ENCODE results near the gene PSKH1.

Gene PSKH1

DNA sequence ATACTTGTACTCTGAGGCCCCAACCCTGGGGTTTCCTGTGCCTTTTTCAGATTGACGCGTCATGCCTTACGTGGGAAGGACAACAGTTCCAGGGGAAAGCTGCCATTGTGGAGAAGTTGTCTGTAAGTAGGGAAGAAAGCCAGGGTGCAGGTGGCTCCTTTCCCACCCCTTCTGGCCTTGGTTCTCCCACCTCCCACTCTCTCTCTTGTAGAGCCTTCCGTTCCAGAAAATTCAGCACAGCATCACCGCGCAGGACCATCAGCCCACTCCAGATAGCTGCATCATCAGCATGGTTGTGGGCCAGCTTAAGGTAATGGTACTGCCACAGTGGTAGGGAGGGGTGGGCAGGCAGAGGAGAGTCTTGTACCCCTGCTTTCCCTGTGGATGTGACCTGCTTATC lies 24.8 kb upstream of the PSKH1 start:
- no peak for DNase-seq

- no peak for DNase-seq
Observed at GRCh38 chr16:67869653-67870052, 23.4 kb upstream of the PSKH1 start.

DNA sequence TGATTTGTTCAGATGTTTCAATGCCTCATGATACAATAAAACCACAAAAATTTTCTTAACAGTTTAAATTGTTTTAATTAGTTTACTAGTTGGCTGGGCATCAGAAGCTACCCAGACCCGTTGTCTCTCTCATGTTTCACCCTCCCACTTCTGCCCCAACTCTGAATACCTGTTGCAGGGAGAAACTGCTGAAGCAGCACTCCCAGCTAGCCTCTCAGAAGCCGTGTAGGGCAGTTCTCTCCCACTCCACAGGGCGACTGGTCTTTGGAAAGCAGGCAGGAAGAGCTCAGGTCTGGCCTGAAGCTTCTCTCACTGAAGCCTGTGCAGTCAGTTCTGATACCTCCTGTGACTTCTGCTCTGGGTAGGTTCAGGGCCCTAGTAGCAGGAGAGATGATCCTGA lies 21.8 kb upstream of the PSKH1 start:
- DNase-seq = no peak

DNA sequence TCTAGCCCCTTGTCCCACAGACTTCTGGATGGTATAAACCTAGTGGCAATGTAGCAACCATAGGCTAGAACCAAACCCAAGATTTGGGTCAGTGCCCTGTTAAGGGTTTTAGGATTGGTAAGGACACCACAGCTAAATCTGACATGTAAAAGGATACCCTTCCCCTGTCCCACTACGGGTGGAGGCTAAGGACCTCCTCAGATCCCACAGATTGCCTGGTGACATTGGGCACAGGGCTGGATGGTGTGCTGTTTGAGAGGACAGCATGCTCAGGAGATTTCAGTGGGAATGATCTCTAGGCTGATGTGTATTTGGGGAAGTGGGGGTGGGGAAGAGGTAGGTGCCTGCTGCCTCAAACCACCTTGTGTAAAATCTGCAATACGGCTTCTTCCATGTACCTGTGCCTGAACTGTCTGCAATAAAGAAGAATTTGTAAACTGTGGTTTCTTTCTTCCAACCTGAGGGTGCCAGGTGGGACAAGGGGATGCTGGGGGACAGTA lies 20.9 kb upstream of the PSKH1 start:
- no peak for DNase-seq

- peak; percentile 33 to 73 (median 72) for DNase-seq
Observed at GRCh38 chr16:67872631-67873434, 20.2 kb upstream of the PSKH1 start, which contains the start of gene EDC4. Gene EDC4 (plus strand): TSS chr16:67873052. CDS start chr16:67873262, 210 bp downstream.

DNA sequence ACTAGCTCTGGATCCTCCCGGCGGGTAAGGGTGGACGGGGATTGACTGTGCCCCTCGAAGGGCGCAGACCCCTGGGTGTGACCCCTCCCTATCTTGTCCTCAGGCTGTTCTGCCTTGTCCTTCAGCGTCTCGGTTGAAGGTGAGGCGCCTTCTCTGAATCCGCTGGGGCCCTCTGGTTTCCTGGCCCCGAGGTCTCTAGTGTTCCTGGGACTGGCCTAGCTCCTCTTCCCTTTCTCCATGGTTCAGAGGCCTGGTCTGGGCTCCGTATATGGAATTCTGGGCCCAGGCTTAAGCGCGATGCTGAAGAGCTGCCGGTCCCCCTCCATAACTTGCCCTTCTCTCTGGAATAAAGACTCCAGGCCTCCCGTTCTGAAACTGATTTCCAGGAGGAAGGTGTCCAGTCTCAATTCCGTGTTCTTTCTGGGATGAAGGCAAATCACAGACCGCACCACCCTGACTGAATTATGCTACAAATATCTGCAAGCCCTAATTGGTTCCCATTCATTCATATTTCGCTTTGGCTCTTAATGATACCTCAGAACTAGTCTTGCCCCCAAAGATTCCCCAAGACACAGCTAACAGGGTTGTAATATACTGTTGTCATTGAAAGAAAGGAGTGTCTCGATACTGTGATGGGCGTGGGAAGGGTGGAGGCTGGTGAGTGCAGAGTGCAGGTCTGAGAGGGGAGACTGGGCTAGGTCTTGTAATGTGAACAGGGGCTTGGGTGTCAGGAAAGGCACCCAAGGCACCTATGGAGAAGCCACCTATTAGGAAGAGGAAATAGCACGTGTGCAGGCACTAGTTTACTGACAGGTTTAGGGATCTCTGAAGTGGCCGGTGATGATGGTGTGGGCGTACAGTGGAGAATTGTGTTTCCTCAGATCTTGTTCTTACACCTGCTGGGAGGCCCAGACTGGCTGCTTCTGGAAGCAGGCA lies 19.4 kb upstream of the PSKH1 start:
- DNase-seq = no peak

GRCh38 chr16:67874372-67874771 lies 18.7 kb upstream of the PSKH1 start:
- no peak for DNase-seq

DNA sequence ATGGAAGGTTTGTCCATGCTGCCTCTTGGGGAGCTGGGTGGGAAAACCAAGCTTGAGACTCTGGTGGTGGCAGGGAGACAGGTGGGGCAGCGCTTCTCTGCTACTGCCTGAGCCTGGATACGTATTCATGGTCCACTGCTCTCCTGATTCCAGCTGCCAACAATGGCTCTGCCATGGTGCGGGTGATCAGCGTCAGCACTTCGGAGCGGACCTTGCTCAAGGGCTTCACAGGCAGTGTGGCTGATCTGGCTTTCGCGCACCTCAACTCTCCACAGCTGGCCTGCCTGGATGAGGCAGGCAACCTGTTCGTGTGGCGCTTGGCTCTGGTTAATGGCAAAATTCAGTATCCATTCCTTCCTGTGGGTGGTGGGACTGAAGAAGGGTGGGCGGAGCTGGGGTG lies 16.0 kb upstream of the PSKH1 start:
- no peak for DNase-seq

- DNase-seq = no peak
Observed at GRCh38 chr16:67878232-67878631, 14.8 kb upstream of the PSKH1 start.

GRCh38 chr16:67878846-67879245 lies 14.2 kb upstream of the PSKH1 start:
- DNase-seq = no peak

DNA sequence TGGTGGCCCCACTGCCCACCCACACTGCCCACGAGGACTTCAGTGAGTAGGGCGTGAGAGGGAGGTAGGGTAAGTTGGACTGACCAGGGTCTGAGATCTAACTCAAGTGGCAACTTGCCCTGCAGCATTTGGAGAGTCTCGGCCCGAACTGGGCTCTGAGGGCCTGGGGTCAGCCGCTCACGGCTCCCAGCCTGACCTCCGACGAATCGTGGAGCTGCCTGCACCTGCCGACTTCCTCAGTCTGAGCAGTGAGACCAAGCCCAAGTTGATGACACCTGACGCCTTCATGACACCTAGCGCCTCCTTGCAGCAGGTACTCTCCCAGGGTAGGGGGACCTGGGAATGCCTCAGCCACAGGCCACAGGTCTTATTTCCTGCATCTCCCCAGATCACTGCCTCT lies 13.6 kb upstream of the PSKH1 start:
- DNase-seq = no peak

GRCh38 chr16:67879936-67880335 lies 13.1 kb upstream of the PSKH1 start:
- no peak for DNase-seq

DNA sequence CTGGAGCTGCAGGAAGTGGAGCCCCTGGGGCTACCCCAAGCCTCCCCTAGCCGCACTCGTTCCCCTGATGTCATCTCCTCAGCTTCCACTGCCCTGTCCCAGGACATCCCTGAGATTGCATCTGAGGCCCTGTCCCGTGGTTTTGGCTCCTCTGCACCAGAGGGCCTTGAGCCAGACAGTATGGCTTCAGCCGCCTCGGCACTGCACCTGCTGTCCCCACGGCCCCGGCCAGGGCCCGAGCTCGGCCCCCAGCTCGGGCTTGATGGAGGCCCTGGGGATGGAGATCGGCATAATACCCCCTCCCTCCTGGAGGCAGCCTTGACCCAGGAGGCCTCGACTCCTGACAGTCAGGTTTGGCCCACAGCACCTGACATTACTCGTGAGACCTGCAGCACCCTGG lies 12.5 kb upstream of the PSKH1 start:
- DNase-seq = no peak

- no peak for DNase-seq
Observed at GRCh38 chr16:67881621-67882161, 11.4 kb upstream of the PSKH1 start.

DNA sequence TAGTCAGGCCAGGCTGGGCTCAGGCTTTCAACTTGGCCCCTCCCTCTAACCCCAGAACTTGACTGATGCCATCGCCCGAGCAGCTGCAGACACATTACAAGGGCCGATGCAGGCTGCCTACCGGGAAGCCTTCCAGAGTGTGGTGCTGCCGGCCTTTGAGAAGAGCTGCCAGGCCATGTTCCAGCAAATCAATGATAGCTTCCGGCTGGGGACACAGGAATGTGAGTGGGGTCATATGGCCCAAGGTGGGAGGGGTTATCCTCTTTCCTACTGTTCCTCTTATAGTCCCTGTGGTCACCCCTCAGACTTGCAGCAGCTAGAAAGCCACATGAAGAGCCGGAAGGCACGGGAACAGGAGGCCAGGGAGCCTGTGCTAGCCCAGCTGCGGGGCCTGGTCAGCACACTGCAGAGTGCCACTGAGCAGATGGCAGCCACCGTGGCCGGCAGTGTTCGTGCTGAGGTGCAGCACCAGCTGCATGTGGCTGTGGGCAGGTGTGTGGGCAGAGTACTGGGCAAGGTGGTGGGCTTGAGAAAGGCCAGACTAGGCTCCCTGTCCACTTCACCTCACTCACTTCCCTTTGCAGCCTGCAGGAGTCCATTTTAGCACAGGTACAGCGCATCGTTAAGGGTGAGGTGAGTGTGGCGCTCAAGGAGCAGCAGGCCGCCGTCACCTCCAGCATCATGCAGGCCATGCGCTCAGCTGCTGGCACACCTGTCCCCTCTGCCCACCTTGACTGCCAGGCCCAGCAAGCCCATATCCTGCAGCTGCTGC lies 10.5 kb upstream of the PSKH1 start:
- no peak for DNase-seq

DNA sequence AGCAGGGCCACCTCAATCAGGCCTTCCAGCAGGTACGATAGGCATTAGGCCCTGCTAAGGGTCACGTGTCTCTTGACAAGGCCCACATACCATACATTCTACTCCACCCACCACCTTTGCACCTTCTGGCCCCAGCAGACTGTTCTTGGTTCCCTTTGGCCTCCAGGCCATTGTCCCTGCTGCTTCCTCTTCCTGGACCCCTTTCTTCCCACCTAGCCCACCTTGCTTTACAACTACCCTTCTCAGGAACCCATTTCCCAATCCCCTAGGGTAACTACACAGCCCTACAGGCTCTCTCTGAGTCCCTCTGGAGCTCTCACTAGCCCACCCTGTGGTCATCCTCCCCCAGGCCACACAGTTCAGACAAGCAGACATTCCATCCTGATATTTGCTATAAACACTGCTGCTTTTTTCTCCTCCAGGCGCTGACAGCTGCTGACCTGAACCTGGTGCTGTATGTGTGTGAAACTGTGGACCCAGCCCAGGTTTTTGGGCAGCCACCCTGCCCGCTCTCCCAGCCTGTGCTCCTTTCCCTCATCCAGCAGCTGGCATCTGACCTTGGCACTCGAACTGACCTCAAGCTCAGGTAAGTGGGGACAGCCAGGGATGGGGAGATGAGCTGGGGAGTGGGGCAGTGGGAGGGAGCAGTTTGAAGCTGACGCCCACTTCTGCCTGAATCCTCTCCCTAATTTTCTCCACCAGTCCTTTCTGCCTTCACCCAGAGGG lies 9.7 kb upstream of the PSKH1 start:
- no peak for DNase-seq

DNA sequence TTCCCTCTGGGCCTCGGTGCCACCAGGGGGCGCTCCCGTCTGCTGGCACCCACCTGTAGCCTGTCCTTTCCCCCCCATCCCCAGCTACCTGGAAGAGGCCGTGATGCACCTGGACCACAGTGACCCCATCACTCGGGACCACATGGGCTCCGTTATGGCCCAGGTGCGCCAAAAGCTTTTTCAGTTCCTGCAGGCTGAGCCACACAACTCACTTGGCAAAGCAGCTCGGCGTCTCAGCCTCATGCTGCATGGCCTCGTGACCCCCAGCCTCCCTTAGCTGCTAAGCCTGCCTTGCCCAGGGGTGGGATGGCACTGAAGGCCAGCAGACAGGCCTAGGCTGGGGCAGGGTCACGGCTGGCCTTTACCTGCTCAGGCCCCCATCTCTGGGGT lies 9.2 kb upstream of the PSKH1 start:
- peak; percentile 21 to 58 (median 46) for DNase-seq

DNA sequence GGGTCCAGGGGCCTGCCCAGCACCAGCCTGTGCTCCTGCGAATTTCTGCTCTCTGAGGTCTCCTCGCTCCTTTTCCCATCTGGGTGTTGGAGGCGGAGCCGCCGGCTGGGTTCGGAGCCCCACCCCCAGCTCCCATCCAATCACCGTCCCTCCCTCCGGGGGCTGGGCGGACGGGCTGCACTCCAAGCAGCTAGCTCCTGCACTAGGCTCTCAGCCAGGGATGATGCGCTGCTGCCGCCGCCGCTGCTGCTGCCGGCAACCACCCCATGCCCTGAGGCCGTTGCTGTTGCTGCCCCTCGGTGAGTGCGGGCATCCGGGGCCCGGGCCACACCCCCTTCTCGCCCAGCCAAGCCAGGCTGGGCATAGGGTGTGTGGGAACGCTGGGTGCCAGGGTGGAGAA lies 8.4 kb upstream of the PSKH1 start, which contains the start of gene NRN1L:
TSS of gene NRN1L (plus strand) at position 202 of the 400 bp plus-strand sequence. CDS start at position 221, 19 bp downstream.
- peak; percentile 8 to 68 (median 34) for DNase-seq

- no peak for DNase-seq
Observed at GRCh38 chr16:67885545-67885944, 7.5 kb upstream of the PSKH1 start.

- DNase-seq = no peak
Observed at GRCh38 chr16:67885976-67886375, 7.1 kb upstream of the PSKH1 start.

GRCh38 chr16:67886387-67886786 lies 6.7 kb upstream of the PSKH1 start:
- peak in 1 of 3 experiments; percentile 64 for DNase-seq

DNA sequence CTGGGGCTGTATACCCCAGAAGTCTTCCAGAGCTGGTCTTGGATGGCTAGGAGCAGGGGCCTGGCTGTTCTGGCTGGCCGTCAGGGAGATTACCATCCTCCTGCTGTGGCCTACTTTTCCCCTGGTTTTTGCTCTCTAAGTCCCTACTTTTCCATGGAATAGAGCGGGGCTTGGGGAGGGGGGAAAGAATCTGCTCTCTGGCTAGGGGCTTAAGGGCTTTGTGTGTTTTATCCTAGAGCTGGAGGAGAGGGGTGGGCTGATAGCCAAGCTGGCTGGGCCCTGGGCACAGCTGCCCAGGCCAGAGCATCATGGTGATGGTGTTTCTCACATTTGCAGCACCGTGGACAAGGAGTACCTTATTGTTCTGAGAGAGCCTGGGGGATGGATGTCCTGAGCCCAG lies 4.7 kb upstream of the PSKH1 start:
- no peak for DNase-seq
